Adrenal gland (tissue), 5 donors: ENCODE measurements around the gene PRDM10.

Experiments used
- CTCF ChIP-seq, 6 experiments: fragments of 450-650 bp in 4 of 6; fragments of 200-600 bp in 2 of 6; sonication (generic) in 1 of 6; IDR thresholded peaks; 1 replicate in 5 of 6; 2 replicates in 1 of 6; pipeline versions ENCODE4 v1.5.1 to v1.8.0; 2016 to 2021; ENCODE audit warnings: antibody characterized with exemption in 6 of 6, mild to moderate bottlenecking in 2 of 6, moderate library complexity in 1 of 6
- POLR2A ChIP-seq, 2 donors: fragments of 450-650 bp; IDR thresholded peaks; one replicate each; pipeline ENCODE4 v1.6.1; 2017; ENCODE audit warnings: antibody characterized with exemption in 2 of 2, mild to moderate bottlenecking in 2 of 2, moderate library complexity in 1 of 2
- donor health status: DM: no; HTN: no; CAD: no.

GRCh38 chr11:129999407-129999806, 3.2 kb downstream of the PRDM10 start:
- TF ChIP-seq CTCF (IDR thresholded peaks at IDR 0.05): no peak
- TF ChIP-seq POLR2A (IDR thresholded peaks at IDR 0.05): no peak
